ENCODE results near the gene MCRIP1.

MCRIP1 gene

DNA sequence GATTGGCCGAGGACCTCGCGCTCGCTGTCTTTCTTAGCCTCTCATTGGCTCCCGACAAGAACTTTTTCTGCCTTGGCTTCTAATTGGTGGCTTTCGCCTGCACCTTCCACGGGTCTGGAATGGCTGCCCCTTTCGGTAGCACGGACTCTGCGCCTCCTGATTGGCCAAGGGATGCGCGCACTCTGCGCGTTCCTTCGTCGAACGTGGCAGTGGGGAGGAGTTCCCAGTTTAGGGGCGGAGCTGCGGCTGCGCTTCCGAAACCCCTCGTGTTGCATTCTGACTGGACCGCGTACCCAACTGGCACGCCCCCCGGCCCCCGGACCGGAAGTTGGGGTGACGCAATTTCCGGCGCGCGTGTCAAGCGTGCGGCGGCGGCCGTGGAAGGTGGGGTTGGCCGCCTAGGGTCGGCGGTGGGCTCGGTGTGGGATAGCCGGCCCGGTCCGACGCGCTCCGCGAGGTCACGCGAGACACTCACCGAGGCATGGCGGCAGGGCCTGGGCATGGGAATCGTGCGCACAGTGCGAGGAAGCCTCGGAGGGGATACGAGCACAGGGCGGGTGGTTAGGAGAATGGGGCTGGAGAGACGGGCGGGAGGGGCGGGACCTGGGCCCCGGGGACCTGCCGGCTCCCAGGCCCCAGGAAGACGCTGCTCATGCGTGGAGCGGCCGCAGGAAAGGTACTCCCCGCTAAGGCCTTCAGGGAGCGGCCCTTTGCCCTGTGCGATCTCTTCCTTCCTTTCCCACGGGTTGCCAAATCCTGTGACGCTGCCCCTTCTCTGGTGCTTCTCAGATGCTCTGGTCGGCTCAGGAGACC lies 27.9 kb upstream of the MCRIP1 start:
- DNase-seq (ENCODE audit: low read depth), result peak; percentile 99

DNA sequence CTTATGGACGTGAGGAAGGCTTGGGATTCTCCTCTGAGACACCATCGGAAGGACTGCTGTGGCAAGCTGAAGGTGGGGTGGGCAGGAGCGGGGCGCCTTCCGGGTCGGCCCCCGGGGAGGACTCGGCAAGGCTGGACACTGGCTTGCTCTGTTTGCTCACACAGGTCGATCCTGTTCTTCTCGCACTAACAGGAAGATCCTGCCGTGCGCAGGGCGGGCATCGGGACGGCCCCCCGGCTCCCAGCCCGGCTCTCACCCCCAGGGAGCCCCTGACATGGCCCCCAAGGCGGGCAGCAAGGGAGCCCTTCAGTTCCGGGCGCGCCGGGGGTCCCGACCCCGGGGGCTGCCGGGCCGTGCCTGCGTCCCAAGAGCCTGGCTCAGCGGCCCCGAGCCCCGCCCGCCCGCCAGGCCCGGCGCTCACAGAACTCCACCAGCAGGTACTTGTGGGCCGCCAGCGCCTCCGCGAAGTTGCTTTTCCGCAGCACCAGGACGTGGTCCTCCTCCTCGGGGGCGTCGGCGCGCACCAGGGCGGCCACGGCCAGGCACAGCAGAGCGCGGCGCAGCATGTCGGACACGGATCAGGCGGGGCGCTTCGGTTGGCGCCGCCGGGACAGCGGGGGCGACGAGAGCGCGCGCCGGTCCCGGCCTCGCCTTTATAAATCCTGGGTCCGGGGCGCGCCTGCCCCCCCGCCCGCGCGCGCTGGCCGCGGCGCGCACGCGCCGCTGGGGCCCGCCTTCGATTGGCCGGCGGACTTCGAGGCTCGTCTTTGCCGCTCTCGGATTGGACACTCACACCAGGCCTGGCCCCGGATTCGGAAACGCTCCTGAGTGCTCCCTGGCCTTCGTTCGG lies 27.0 kb upstream of the MCRIP1 start, which contains the start of gene P4HB:
Gene P4HB, minus strand, starts transcription at position 630 of the 850 bp plus-strand sequence. Its CDS starts 64 bp downstream, at position 566.
- DNase-seq (ENCODE audit: low read depth), result no peak

DNA sequence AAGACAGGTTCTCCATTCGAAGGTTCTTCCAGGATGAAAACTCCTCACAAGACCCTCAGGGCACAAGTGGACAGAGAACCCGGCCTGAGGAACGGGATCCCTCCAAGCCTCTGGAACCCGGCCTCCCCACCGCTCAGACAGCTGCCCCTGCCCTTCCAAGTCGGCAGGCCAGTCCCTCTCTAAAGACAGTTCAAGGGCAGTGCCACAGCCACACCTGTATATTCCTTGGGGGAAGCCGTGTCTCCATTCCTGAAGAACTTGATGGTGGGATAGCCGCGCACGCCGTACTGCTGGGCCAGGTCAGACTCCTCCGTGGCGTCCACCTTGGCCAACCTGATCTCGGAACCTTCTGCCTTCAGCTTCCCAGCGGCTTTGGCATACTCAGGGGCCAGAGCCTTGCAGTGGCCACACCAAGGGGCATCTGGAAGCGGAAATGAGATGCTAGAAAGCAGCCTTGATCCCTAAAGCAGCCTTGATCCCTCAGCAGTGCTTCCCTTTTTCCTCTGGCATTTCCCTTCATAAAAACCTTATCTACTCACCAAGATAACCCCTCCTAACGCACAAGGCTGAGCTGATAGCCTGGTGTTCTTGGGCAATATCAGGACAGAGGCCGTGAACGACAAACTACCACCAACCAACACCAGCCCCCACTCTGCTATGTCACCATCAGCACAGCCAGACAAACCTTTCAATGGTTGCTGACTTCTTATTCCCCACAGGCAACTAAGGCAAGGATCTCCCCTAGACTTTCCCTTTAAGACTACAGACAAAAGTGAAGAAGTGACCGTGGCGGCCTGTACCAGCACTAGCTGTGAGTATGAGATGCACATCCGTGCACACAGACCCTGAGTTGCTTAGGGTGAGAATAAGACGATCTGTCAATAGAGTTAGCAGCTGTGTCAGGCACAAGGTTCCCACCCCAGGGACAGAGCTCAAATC lies 26.1 kb upstream of the MCRIP1 start:
- no peak for DNase-seq (ENCODE audit: low read depth)

DNA sequence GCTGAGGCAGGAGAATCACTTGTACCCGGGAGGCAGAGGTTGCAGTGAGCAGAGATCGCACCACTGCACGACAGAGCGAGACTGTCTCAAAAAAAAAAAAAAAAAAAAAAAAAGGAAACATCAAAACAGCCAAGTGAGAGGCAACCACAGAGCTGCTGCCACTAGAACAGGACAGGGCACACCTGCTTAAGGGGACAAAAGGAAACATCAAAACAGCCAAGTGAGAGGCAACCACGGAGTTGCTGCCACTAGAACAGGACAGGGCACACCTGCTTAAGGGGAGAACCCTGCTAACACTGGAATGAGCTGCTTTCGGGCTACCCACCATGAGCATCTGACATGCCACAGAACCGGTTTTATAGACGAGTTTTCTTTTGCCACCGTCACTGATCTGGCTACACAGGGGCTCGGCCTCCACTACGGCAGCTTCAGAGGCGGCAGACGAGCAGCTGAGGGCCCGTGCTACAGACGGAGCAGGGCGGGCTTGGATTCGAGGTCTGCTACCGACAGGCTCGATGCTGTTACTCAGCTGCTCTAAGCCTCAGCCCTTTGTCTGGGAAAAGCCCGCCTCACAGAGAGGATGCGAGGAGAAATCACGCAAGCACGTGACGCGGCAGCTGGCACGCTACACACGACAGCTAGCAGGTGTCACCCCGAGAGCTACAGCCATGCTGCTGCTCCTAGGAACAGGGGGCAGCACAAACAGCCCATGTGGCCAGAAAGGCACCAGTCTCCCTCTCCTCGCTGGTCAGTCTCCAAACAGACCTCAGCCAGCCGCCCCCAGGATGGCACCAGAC lies 25.3 kb upstream of the MCRIP1 start:
- DNase-seq (ENCODE audit: low read depth), result no peak

DNA sequence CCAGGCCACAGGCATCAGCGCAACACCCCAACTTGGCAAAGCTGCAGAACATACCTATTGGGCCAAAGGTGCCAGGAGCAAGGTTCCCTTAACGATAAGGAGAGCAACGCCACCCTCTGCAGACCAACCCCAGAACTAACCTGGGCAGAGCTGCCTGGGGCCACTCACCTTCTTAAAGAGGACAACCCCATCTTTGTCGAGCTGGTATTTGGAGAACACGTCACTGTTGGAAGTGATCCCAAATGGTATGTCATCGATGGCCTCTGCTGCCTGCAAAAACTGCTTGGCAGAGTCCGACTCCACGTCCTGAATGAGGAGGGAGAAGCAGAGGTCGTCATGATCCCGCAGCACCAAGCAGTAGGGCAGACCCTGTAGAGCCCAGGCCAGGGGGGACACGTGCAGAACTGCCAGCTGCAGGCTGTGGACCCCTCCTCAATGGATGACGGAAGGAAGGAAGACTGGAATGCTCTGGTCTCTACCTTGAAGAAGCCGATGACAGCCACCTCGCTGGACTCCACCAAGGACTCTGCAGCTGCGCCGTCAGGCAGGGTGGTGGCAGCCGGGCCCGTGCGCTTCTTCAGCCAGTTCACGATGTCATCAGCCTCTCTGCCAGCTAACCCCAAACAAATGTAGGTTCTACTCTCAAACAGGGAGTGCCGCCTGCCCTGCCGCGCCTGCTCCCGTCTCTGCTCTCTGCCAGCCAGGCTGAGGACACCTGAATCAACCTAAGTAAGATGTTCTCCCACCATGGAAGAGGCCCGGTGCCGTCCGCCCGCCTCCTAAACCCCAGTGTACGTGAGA lies 22.1 kb upstream of the MCRIP1 start:
- DNase-seq (ENCODE audit: low read depth), result no peak

DNA sequence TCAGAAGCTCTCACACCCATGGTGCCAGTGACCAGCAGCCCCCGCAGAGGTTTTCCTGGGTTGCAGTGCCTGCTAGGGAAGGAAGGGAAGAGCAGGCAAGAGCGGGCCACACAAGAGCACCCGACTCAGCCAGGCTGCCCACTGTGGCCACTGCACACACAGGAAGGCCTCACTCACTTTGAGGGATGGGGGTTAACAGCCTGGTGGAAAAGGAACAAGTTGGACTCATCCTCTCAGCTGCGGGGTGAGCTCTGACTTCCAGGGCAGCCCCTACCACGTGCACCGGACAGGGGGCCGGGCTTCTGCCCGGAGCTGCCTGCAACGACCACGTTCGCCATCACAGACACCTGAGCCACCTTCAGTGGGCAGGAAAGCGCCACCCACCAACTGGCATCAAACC lies 19.1 kb upstream of the MCRIP1 start:
- no peak for DNase-seq (ENCODE audit: low read depth)

DNA sequence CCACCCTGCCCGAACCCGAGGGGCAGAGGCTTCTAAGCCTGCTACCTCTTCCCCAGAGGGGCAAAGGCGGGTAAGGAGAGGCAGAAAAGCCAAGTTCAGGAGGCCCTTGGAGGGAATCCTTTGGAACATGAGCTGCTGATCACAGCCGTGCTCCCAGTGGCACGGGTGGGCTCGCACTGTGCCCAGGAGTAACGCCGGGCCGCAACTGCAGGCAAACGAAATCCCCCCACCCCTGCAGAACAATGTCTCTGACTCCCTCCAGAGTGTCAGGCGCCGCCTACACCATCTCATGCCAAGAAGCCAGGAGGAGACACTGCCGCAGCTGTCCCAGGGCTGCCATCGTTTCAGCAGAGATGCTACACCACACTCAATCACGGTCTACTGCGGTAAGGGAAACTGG lies 18.3 kb upstream of the MCRIP1 start:
- DNase-seq (ENCODE audit: low read depth), result no peak

DNA sequence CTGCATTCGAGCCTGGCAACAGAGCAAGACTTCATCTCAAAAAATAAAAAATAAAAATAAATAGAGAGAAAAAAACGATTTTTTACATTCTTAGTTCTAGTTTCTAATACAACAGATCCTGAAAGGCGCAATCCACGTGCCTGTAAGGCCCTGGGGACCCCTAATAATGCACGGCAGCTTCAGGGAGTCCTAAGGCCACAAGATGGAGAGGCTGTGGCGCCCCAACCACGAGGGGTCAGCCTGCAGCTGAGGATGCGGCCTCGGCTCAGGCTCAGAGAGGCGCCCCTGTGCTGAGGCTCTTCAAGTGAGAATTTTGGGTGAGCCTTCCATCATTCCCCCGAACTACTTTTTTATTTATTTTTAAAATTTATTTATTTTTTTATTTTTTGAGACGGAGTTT lies 16.4 kb upstream of the MCRIP1 start:
- no peak for DNase-seq (ENCODE audit: low read depth)

DNA sequence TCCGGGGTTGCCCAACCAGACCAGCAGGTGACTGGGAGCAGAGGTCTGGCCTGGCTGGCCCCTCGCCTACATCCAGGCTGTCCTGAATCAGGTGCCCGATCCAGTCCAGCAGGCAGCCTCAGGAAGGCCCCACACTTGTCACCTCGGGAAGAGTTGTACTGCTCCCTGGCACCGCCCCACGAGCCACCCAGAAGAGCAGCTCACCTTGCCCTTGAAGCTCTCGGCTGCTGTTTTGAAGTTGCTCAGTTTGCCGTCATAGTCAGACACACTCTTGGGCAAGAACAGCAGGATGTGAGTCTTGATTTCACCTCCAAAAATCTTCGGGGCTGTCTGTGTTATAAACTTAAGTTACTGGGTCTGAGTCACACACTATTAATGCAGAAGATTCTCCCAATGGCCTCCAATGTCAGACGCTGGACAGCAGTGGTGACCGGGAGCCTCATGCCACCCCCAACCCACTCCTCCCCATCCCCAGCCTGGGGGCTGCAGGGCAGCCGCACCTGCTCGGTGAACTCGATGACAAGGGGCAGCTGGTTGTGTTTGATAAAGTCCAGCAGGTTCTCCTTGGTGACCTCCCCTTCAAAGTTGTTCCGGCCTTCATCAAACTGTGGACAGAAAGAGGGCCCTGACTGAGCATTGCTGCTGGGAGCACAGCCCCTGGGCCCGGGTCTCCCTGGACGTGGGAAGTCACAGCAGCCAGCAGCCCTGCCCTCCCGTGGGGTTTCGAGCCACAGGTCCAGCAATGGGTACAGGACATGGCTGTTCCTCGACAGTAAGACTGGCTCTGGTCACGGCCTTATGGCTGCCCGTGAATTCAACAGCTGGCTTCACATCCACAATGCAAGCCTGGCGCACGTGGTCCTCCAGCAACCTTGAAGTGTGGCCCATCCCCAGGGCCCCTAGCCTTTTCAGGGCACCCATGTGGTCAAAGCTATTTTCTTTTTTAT lies 13.9 kb upstream of the MCRIP1 start:
- no peak for DNase-seq (ENCODE audit: low read depth)

DNA sequence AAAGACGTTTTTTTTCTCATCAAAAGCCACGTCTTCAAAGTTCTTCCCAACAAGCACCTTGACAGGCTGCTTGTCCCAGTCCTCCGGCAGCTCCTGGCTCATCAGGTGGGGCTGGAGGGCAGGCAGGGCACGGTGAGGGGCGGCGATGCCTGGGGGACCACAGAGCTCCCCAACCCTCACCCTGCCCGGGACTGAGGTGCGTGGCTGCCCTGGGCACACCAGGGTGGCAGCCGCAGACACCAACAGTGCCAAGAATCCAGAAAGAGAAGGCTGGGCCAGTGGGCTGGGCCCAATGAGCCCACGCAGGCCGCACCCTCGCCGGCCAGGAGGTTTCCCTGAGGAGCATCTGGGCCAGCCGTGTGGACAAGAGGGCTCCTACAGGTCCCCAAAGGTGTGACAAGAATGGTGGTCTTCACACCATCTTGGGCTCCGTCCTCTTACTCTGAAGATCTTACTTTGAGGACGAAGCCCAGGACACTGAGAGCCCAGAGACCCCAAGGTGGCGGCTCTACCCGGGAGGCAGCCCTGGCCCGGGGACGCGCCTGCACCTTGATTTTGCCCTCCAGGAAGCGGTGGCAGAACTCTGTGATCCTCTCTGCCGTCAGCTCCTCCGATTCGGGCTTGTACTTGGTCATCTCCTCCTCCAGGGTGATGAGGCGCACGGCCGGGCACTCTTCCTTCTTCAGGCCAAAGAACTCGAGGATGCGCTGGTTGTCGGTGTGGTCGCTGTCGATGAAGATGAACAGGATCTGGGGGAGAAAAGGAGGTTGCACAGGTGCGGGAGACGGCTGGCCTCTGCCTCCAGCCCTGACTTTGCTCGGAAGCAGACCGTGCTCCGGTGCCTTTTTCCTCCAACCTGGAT lies 13.0 kb upstream of the MCRIP1 start:
- DNase-seq (ENCODE audit: low read depth), result no peak

DNA sequence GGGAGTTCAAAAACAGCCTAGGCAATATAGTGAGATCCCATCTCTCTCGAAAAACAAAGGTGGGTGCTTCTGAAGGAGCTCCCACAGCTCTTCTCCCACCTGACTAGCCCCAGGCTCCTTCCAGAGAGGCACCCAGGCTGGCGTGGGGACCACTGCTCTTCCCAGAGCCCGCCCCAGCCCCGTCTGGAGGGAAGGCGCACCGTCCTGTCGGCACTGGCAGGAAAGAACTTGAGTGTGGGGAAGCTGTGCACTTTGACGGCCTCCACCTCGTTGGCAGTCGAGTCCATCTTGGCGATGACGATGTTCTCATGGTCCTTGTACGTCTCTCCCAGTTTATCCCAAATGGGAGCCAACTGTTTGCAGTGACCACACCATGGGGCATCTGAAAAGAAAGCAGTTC lies 12.3 kb upstream of the MCRIP1 start:
- DNase-seq (ENCODE audit: low read depth), result no peak

DNA sequence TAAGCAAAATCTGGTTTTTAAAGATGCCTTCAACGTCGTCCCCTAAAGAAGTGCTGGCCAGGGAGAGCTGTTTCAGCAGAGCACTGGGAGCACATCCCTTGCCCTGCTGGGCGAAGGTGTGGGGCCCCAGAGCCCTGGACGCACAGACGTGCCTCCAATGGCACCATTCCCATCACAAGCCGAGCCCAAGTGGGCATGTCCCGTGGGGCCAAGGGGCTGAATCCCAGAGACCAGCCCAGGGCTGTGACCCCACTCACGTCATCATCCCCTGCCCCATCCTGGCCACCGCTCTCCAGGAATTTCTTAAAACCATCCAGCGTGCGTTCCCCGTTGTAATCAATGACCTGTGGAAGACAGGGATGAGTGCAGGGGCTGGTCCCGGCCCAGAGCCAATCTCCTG lies 11.8 kb upstream of the MCRIP1 start:
- DNase-seq (ENCODE audit: low read depth), result no peak

DNA sequence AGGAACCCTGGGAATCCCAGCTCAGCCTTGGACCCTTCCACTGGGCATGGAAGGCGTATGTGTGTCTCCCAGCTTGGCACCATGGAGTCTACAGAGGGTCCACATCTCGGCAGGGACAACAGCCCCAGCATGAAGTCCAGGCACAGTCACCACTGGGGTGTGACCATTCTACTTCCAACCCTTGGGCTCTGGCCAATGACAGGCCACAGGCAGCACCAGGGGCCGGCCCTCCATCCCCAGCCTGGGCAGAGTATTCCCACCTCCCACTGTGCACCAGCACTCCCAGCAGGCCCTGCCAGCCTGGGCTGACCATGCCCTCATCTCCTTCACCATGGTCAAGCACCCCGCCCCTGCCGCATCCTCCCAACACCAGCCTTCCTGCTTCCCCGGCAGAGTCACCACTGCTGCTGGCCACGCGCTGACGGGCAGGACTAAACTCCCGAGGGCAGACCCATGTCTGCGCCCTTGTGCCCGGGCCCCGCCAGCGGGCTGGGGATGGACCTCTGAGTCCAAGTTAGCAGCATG lies 11.3 kb upstream of the MCRIP1 start:
- no peak for DNase-seq (ENCODE audit: low read depth)

DNA sequence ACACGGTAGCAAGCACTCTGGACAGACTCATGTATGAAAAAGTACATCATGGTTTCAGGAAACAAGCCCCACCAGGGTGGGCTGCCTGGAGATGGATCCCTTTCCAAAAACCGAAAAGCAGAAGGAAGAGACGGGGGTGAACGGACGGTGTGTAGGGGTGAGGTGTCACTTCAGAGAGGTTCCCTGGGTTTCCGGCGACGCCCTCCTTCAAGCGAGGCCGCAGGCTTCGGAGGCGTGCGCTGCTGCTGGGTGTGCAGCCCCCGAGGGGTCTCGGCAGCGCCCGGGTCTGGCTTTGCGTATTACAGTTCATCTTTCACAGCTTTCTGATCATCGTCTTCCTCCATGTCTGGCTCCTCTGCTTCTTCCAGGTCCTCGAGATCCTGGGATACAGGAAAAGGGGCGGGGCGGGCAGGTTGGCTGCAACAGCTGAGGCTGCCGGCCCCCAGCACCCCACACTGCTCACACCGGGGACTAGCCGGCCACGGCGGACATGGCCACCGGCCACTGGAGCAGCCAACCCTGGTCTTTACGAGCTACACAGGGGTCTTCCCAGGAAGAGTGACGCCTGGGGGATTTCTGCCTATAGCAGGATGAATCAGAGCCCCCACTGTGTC lies 10.7 kb upstream of the MCRIP1 start:
- DNase-seq (ENCODE audit: low read depth), result no peak

DNA sequence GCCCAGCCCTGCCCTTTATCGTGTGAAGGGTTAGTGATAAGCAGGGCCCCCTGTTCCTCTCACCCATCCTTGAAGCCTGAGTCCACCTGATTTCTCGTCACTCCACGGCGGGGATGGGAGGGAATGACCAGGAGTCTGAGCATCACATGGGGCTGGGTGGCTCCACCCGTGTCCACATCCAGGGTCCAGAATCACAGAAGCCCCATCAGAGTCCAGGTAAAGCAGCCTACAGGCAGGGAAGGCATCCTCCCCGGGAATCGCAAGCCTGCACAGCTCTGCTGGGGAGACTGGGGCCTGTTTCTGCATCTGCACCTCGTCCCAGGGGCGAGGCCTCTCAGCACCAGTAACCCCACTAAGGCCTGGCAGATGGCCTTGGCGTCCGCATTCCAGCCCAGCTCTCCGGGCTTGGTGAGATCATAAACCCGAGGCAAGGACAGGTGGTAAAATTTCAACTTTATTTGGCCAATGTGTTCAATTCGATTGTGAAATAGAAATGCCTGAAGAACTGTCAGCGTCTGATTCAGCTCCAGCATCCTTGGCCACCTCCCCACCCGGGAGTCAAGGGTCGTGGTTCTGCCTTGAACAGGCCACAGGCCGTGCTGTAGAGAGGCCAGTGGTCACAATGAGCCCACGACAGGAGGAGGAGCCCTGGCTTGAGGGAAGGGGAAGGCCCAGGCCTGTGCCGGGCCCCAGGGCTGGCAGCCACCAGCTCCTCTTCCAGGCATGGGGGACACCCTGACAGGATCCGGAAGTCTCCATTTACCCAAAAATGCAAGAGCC lies 9.8 kb upstream of the MCRIP1 start:
- no peak for DNase-seq (ENCODE audit: low read depth)

DNA sequence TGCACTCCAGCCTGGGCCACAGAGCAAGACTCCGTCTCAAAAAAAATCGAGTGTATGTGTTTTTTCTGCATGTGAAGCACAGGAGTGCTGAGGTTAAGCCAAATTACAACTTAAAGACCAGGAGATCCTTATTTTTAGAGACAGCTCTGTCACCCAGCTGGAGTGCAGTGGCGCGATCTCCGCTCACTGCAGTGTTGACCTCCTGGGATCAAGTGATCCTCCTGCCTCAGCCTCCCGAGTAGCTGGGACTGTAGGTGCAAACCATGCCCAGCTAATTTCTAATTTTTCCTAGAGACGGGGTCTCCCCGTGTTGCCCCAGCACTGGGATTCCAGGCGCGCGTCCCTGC lies 9.3 kb upstream of the MCRIP1 start:
- no peak for DNase-seq (ENCODE audit: low read depth)

DNA sequence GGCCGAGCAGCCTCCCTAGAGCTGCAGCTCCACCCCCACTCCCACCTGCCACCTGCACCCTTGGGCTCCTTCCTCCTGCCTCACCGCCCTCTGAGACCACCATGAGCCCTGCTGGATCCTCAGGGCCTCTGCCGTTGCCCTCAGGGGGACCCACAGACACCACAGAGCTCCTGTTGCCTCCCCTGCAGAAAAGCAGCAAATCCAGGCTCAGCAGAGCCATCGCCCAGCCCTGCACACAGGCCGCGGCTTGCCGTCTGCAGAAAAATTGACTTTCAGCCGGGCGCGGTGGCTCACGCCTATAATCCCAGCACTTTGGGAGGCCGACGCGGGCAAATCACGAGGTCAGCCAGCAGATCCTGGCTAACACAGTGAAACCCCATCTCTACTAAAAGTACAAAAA lies 8.8 kb upstream of the MCRIP1 start:
- no peak for DNase-seq (ENCODE audit: low read depth)

Data from activated gamma-delta T cell treated with anti-CD3 and anti-CD28 coated beads, Interleukin-2, amount 50 U/mL, for 16 hours (primary cell).